Immature natural killer cell (primary cell): Measurements from ENCODE around the gene KIF3C. TPM values are rescaled to one million over a fixed set of nuclear protein-coding genes. Genes with fewer than 3 reads are reported as not detected.
"Not testable (repeated sequence)": the region's sequence is repeated elsewhere in the genome, so short reads cannot be mapped to it uniquely, and the experiment has no call there.

Experiments
- DNase-seq, 3 donors: peaks; one replicate each; pipeline ENCODE4 v3.0.0; 2022; ENCODE audit warnings: mixed read lengths in 1 of 3
- H3K27ac Mint-ChIP-seq, 6 donors: one replicate each; pipeline ENCODE4 v1.8.0; 2020; ENCODE audit warnings: mixed read lengths in 6 of 6, mild to moderate bottlenecking in 5 of 6, inconsistent platforms in 4 of 6, moderate library complexity in 3 of 6
- H3K27me3 Mint-ChIP-seq, 3 donors: one replicate each; pipeline ENCODE4 v1.8.0; 2020 to 2021; ENCODE audit warnings: low read depth in 3 of 3, mild to moderate bottlenecking in 3 of 3, mixed read lengths in 3 of 3, moderate library complexity in 3 of 3, inconsistent platforms in 1 of 3
- H3K36me3 Mint-ChIP-seq, 3 donors: one replicate each; pipeline ENCODE4 v1.8.0; 2020; ENCODE audit warnings: mixed read lengths in 3 of 3, inconsistent platforms in 2 of 3, mild to moderate bottlenecking in 2 of 3
- H3K4me1 Mint-ChIP-seq, 2 donors: one replicate each; pipeline ENCODE4 v1.8.0; 2020; ENCODE audit warnings: inconsistent platforms in 2 of 2, mild to moderate bottlenecking in 2 of 2, mixed read lengths in 2 of 2, moderate library complexity in 1 of 2
- H3K4me3 Mint-ChIP-seq, 5 donors: one replicate each; pipeline ENCODE4 v1.8.0; 2020; ENCODE audit warnings: mild to moderate bottlenecking in 5 of 5, mixed read lengths in 5 of 5, inconsistent platforms in 3 of 5, moderate library complexity in 3 of 5
- H3K9me3 Mint-ChIP-seq, 6 donors: one replicate each; pipeline ENCODE4 v1.8.0; 2020; ENCODE audit warnings: mild to moderate bottlenecking in 6 of 6, mixed read lengths in 6 of 6, inconsistent platforms in 4 of 6, moderate library complexity in 3 of 6
- polyA plus RNA-seq, 3 donors: library from polyadenylated mRNA; unstranded; fragments of 300-500 nt; fragmentation: Illumina TruSeq; gene quantifications; one replicate each; pipeline ENCODE4 v1.2.3, GENCODE V29; 2021

KIF3C gene
- polyA plus RNA-seq, 3 donors from 2014 or later, result 1.6 to 2.5 TPM; not detected in 1

- Mint-ChIP-seq H3K27me3 (no peaks in the 10 kb centered on the region), H3K27ac (no peak overlapping the region), H3K4me1 (no peaks in the 10 kb centered on the region), H3K36me3 (no peaks in the 10 kb centered on the region), H3K4me3 (no peak overlapping the region), H3K9me3 (no peaks in the 10 kb centered on the region)
- no peak for DNase-seq
Observed at GRCh38 chr2:25933622-25934021, 48.7 kb downstream of the KIF3C start.

GRCh38 chr2:25929789-25930473, 52.4 kb downstream of the KIF3C start:
- Mint-ChIP-seq H3K36me3 (peaks cover 8 to 11% (median 9%) of the 10 kb centered on the region in 3 donors), H3K27me3 (no peaks in the 10 kb centered on the region), H3K9me3 (no peaks in the 10 kb centered on the region), H3K4me1 (no peaks in the 10 kb centered on the region), H3K27ac (no peak overlapping the region), H3K4me3 (no peak overlapping the region)
- DNase-seq, result no peak

- Mint-ChIP-seq H3K36me3 (peaks cover 8 to 11% (median 9%) of the 10 kb centered on the region in 3 donors), H3K27me3 (peaks cover 0 to under 1% (median 0%) of the 10 kb centered on the region in 3 donors)
Observed at GRCh38 chr2:25928668-25929067, 53.6 kb downstream of the KIF3C start.

GRCh38 chr2:25926984-25927756, 55.1 kb downstream of the KIF3C start:
- no peak for DNase-seq
- Mint-ChIP-seq H3K27me3 (peaks cover 0 to 4% (median 0%) of the 10 kb centered on the region in 3 donors), H3K4me3 (no peak overlapping the region), H3K4me1 (no peaks in the 10 kb centered on the region), H3K36me3 (peaks cover 8 to 11% (median 9%) of the 10 kb centered on the region in 3 donors), H3K27ac (no peak overlapping the region), H3K9me3 (no peaks in the 10 kb centered on the region)

More at GRCh38 chr2:25928668-25929067, 53.6 kb downstream of the KIF3C start:
- no peak for DNase-seq
- H3K4me3 Mint-ChIP-seq, result no peak overlapping the region
- H3K27ac Mint-ChIP-seq, result no peak overlapping the region
- H3K9me3 Mint-ChIP-seq, result no peaks in the 10 kb centered on the region
- no peaks in the 10 kb centered on the region for H3K4me1 Mint-ChIP-seq

GRCh38 chr2:25922501-25922900, 59.8 kb downstream of the KIF3C start:
- no peak for DNase-seq
- H3K36me3 Mint-ChIP-seq, result peaks cover 1 to 3% (median 3%) of the 10 kb centered on the region in 3 donors
- H3K9me3 Mint-ChIP-seq, result no peaks in the 10 kb centered on the region
- no peak overlapping the region for H3K4me3 Mint-ChIP-seq
- H3K27me3 Mint-ChIP-seq, result peaks cover 0 to 7% (median 3%) of the 10 kb centered on the region in 3 donors
- no peaks in the 10 kb centered on the region for H3K4me1 Mint-ChIP-seq
- H3K27ac Mint-ChIP-seq, result no peak overlapping the region

DNA sequence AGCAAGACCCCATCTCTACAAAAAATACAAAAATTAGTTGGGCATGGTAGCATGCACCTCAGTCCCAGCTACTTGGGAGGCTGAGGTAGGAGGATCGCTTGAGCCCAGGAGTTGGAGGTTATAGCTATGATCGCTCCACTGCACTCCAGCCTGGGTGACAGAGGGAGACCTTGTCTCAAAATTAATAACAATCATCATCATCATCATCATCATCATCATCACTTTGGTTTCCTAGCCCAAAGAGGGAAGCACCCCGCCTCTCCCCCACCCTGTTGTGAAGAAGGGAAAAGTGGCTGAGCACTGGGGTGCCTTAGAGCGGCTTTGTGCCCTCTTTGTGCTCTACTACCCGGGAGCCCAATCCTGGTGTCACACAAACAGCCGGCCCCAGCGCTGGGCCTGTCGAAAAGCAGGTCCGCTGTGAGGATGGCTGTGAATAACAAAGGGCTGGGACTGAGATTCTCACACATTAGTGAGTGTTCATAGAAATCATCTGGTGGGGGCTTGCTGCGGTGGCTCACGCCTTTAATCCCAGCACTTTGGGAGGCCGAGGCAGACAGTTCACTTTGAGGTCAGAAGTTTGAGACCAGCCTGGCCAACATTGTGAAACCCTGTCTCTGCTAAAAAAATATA, 61.4 kb downstream of the KIF3C start:
- Mint-ChIP-seq H3K36me3 (no peaks in the 10 kb centered on the region), H3K27ac (no peak overlapping the region), H3K4me1 (peaks cover 9 to 11% of the 10 kb centered on the region in 2 donors), H3K9me3 (no peaks in the 10 kb centered on the region), H3K27me3 (peaks cover 0 to 7% (median 3%) of the 10 kb centered on the region in 3 donors), H3K4me3 (no peak overlapping the region)
- no peak for DNase-seq

GRCh38 chr2:25920336-25920735, 62.0 kb downstream of the KIF3C start:
- Mint-ChIP-seq H3K27ac (no peak overlapping the region), H3K9me3 (no peaks in the 10 kb centered on the region), H3K36me3 (no peaks in the 10 kb centered on the region), H3K4me3 (no peak overlapping the region), H3K4me1 (peaks cover 11 to 14% of the 10 kb centered on the region in 2 donors), H3K27me3 (peaks cover 0 to 7% (median 3%) of the 10 kb centered on the region in 3 donors)
- DNase-seq, result no peak

- Mint-ChIP-seq H3K9me3 (no peaks in the 10 kb centered on the region), H3K4me3 (no peak overlapping the region), H3K27me3 (peaks cover 0 to 6% (median 3%) of the 10 kb centered on the region in 3 donors), H3K36me3 (no peaks in the 10 kb centered on the region), H3K4me1 (peaks cover 11 to 14% of the 10 kb centered on the region in 2 donors), H3K27ac (no peak overlapping the region)
- no peak for DNase-seq
Observed at GRCh38 chr2:25917832-25918231, 64.5 kb downstream of the KIF3C start.

- H3K9me3 Mint-ChIP-seq, result not testable (repeated sequence)
Observed at GRCh38 chr2:25917411-25917810, 64.9 kb downstream of the KIF3C start.

GRCh38 chr2:25915944-25916772, 66.1 kb downstream of the KIF3C start:
- not testable (repeated sequence) for H3K9me3 Mint-ChIP-seq, H3K27me3 Mint-ChIP-seq, H3K36me3 Mint-ChIP-seq
- DNase-seq, result peak; percentile 52 to 57 (median 56)
- Mint-ChIP-seq H3K27ac (peak overlapping the region; percentile 10 to 85 (median 39)), H3K4me3 (peak overlapping the region; percentile 74 to 89 (median 83)), H3K4me1 (peaks cover 11 to 14% of the 10 kb centered on the region in 2 donors)

More at GRCh38 chr2:25917411-25917810, 64.9 kb downstream of the KIF3C start:
- H3K27ac Mint-ChIP-seq, H3K27me3 Mint-ChIP-seq, H3K36me3 Mint-ChIP-seq, H3K4me3 Mint-ChIP-seq, DNase-seq: not testable (repeated sequence)
- peaks cover 11 to 14% of the 10 kb centered on the region in 2 donors for H3K4me1 Mint-ChIP-seq

GRCh38 chr2:25915411-25915810, 66.9 kb downstream of the KIF3C start:
- H3K4me1 Mint-ChIP-seq, result peaks cover 11 to 14% of the 10 kb centered on the region in 2 donors
- H3K36me3 Mint-ChIP-seq, H3K27ac Mint-ChIP-seq, H3K9me3 Mint-ChIP-seq, H3K4me3 Mint-ChIP-seq, DNase-seq, H3K27me3 Mint-ChIP-seq: not testable (repeated sequence)

- not testable (repeated sequence) for H3K36me3 Mint-ChIP-seq, H3K9me3 Mint-ChIP-seq, DNase-seq, H3K27me3 Mint-ChIP-seq, H3K4me3 Mint-ChIP-seq, H3K27ac Mint-ChIP-seq
- H3K4me1 Mint-ChIP-seq, result peaks cover 11 to 14% of the 10 kb centered on the region in 2 donors
Observed at GRCh38 chr2:25913696-25913973, 68.7 kb downstream of the KIF3C start.

GRCh38 chr2:25912851-25913695, 69.2 kb downstream of the KIF3C start:
- Mint-ChIP-seq H3K36me3 (no peaks in the 10 kb centered on the region), H3K4me1 (peaks cover 11 to 14% of the 10 kb centered on the region in 2 donors), H3K9me3 (no peaks in the 10 kb centered on the region), H3K4me3 (no peak overlapping the region), H3K27me3 (peaks cover 0 to 4% (median 2%) of the 10 kb centered on the region in 3 donors), H3K27ac (no peak overlapping the region)
- DNase-seq, result no peak
